ENCODE data around the gene RNF138. TPM values are rescaled to one million over a fixed set of nuclear protein-coding genes. Genes with fewer than 3 reads are reported as not detected.
A peak's percentile ranks its signal among the peaks of the same experiment; 100 is the strongest.

The RNF138 gene, protein sequence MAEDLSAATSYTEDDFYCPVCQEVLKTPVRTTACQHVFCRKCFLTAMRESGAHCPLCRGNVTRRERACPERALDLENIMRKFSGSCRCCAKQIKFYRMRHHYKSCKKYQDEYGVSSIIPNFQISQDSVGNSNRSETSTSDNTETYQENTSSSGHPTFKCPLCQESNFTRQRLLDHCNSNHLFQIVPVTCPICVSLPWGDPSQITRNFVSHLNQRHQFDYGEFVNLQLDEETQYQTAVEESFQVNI
- total RNA-seq, result 10 to 100 TPM; 10.7 to 62.7 (median 27.4) TPM

DNA sequence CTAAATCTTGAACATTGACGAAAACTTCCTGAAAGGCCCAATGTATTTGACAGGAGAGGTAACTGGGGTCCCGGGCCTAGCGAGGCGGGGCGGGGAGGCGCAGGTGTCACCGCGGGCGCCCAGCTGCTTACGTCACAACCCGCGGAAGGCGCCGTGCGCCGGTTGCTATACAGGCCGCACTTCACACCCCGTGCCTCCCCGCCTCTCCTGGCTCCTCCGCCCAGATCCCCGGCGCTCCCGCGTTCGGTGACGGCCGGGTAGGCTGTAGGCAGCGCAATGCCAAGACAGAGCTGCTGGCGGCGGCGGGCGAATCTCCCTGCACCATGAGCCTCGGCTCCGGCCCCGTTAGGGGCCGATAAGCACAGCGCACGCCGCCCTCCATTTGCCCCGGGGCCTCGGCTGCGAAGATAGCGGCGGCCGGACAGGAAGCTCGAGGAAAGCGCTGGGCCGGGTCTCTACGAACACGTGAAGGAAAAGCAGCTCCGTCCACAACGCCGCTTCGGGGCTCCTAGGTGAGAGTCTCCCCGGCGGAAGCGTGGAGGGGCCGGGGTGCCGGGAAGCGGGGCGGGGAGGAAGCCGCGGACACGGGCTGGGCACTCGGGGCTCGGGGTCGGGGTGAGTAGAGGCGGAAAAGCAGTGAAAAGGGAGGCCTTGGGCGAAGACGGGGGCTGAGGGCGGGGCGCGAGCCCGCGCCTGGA lies at the start of gene RNF138:
Gene RNF138, plus strand, starts transcription at position 151 of the 698 bp plus-strand sequence. CDS start 903 bp downstream, outside the sequence.
- intact Hi-C loops (cut with DNase I), result no loop called here
- Histone ChIP-seq H3K27me3 (no peaks in the 10 kb centered on the region), H3K4me3 (replicated peaks in 1 of 3) (peak within 1 kb of the TSS; percentile 35 to 94 (median 88)), H3K27ac (peak within 1 kb of the TSS; percentile 99 to 100 (median 100)), H3K4me1 (peaks cover 12 to 15% of the 10 kb centered on the region in 2 donors), H3K9me3 (no peaks in the 10 kb centered on the region), H3K36me3 (no peaks in the 10 kb centered on the region)
- peak; percentile 87 to 88 for DNase-seq
- TF ChIP-seq CTCF (IDR thresholded peaks at IDR 0.05), result no peak
- TF ChIP-seq POLR2A (IDR thresholded peaks at IDR 0.05), result peak; percentile 31 to 72
- WGBS, 2 donors, result 1% methylated on average over 54 to 61 of the region's 75 CpGs

- intact Hi-C loops (cut with DNase I), result no loop called here
- no peak for DNase-seq
- Histone ChIP-seq H3K36me3 (no peaks in the 10 kb centered on the region), H3K27me3 (no peaks in the 10 kb centered on the region), H3K27ac (no peak overlapping the region), H3K4me3 (replicated peaks in 1 of 3) (no peak overlapping the region), H3K9me3 (no peaks in the 10 kb centered on the region), H3K4me1 (no peaks in the 10 kb centered on the region)
- no peak for TF ChIP-seq POLR2A (IDR thresholded peaks at IDR 0.05)
- no peak for TF ChIP-seq CTCF (IDR thresholded peaks at IDR 0.05)
Measured at GRCh38 chr18:32042337-32042736, 49.3 kb upstream of the RNF138 start.

GRCh38 chr18:32048507-32049091 lies 43.1 kb upstream of the RNF138 start:
- WGBS, 2 donors, result 39 to 63% methylated on average over 4 of the region's 4 CpGs
- Histone ChIP-seq H3K36me3 (no peaks in the 10 kb centered on the region), H3K27me3 (no peaks in the 10 kb centered on the region), H3K9me3 (no peaks in the 10 kb centered on the region), H3K4me3 (replicated peaks in 1 of 3) (no peak overlapping the region), H3K27ac (no peak overlapping the region), H3K4me1 (peaks cover 0 to 12% of the 10 kb centered on the region in 2 donors)
- intact Hi-C loops (cut with DNase I), result no loop called here
- TF ChIP-seq CTCF (IDR thresholded peaks at IDR 0.05) (no peak), POLR2A (IDR thresholded peaks at IDR 0.05) (no peak)
- DNase-seq, result peak; percentile 11 to 17

DNA sequence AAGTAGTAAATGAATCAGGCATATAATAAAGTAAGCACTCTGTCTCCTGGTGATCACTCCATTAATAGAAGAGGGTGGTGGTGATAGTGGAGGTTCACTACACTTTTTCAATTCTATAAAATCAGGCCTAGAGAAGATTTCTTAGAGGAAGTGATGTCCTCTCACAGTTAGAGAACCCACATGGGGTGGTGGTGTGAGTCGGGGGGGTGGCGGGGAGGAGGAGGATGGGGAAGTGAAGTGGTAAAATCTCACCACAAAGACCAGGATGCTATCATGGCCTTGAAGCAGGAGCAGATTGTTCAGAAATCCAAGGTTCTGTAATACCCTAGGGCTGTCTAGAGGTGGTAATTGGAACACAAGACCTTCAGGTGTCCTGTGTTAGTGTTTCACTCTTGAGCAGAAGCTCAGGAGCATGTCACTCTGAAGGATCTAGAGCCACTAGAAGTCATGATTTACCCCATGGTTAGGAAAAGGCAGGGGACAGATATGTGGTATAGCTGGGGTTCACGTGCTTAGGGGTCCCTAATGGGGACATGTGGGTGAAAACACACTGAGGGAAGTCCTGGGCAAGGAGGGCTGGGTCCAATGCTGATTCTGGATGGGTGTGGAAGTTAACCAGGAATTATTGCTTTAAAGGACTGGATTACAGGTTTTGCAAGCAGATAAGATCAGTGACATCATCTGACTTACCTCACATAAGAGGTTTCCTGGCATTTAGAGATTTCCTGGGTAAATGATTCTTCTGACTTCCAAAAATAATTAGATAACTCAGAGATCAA lies 42.1 kb upstream of the RNF138 start:
- Histone ChIP-seq H3K36me3 (no peaks in the 10 kb centered on the region), H3K4me1 (peaks cover 0 to 12% of the 10 kb centered on the region in 2 donors), H3K4me3 (replicated peaks in 1 of 3) (no peak overlapping the region), H3K27me3 (no peaks in the 10 kb centered on the region), H3K27ac (no peak overlapping the region), H3K9me3 (no peaks in the 10 kb centered on the region)
- WGBS, 2 donors, result 77 to 91% methylated on average over 3 of the region's 3 CpGs
- DNase-seq, result peak; percentile 5 to 13
- TF ChIP-seq CTCF (IDR thresholded peaks at IDR 0.05), result no peak
- no peak for TF ChIP-seq POLR2A (IDR thresholded peaks at IDR 0.05)
- intact Hi-C loops (cut with DNase I), result no loop called here

Measured in thyroid gland (tissue), 4 donors.